SK-N-SH (cell line): ENCODE data around the gene GNG4. TPM values are rescaled to one million over a fixed set of nuclear protein-coding genes. Genes with fewer than 3 reads are reported as not detected.

Experiments used
- CTCF ChIA-PET: fragments of 300-600, 350-600 bp; formaldehyde crosslinking; extraction: SDS; loops from one replicate; lab custom pipeline; 2021; lab: Yijun Ruan, JAX
- POLR2A ChIA-PET: fragments of 350-600 bp; sonication (Branson Sonifier 250); formaldehyde crosslinking; extraction: SDS; loops from one replicate; lab custom pipeline; 2020; ENCODE audit warnings: antibody characterized with exemption, inconsistent platforms; lab: Yijun Ruan, JAX
- DNase-seq: peaks from one replicate; pipeline ENCODE4 v3.0.0; 2012
- H2AFZ ChIP-seq: fragments of 200-600 bp; sonication (generic); 2 replicates; pipeline ENCODE4 v1.8.1; 2016; ENCODE audit warnings: antibody characterized with exemption, mild to moderate bottlenecking, low read depth
- H3F3A ChIP-seq: fragments of 200-600 bp; sonication (generic); replicated peaks from 2 replicates; pipeline ENCODE3; 2016; ENCODE audit warnings: antibody characterized with exemption, mild to moderate bottlenecking; ENCODE audit not compliant: insufficient read depth
- H3K27ac ChIP-seq, 2 experiments: fragments of 200-500 bp in 1 of 2; fragments of 200-600 bp in 1 of 2; sonication (Bioruptor generic) in 1 of 2; sonication (generic), shearing (Covaris generic) in 1 of 2; 2 replicates each; pipeline versions ENCODE4 v1.5.1 to v1.6.1; 2014 to 2016; ENCODE audit warnings: low read depth in 2 of 2, inconsistent platforms in 1 of 2, low read length in 1 of 2, mild to moderate bottlenecking in 1 of 2, mixed read lengths in 1 of 2
- H3K27me3 ChIP-seq: fragments of 200-600 bp; sonication (generic), shearing (Covaris generic); 2 replicates; pipeline ENCODE4 v1.6.1; 2016; ENCODE audit warnings: mixed run types; ENCODE audit not compliant: insufficient read depth
- H3K36me3 ChIP-seq, 2 experiments: fragments of 200-500 bp in 1 of 2; fragments of 200-600 bp in 1 of 2; sonication (Bioruptor generic) in 1 of 2; sonication (generic) in 1 of 2; replicated peaks in 1 of 2; 2 replicates each; pipeline versions ENCODE3 to v1.5.1; 2014 to 2016; ENCODE audit warnings: low read length in 1 of 2, mild to moderate bottlenecking in 1 of 2; ENCODE audit not compliant: insufficient read depth in 2 of 2, control insufficient read depth in 1 of 2
- H3K4me1 ChIP-seq, 2 experiments: fragments of 200-500 bp in 1 of 2; fragments of 200-600 bp in 1 of 2; sonication (Bioruptor generic) in 1 of 2; sonication (generic), shearing (Covaris generic) in 1 of 2; 2 replicates each; pipeline versions ENCODE4 v1.5.1 to v1.6.1; 2014 to 2016; ENCODE audit warnings: low read depth in 1 of 2, low read length in 1 of 2, mixed run types in 1 of 2; ENCODE audit not compliant: insufficient read depth in 2 of 2, control insufficient read depth in 1 of 2
- H3K4me2 ChIP-seq: fragments of 200-600 bp; sonication (generic), shearing (Covaris generic); 2 replicates; pipeline ENCODE4 v1.6.1; 2017; ENCODE audit warnings: mixed run types
- H3K4me3 ChIP-seq, 2 experiments: fragments of 200-500 bp in 1 of 2; fragments of 200-600 bp in 1 of 2; sonication (Bioruptor generic) in 1 of 2; sonication (generic), shearing (Covaris generic) in 1 of 2; 2 replicates each; pipeline versions ENCODE4 v1.5.1 to v1.8.1; 2014 to 2016; ENCODE audit warnings: low read depth in 2 of 2, inconsistent platforms in 1 of 2, low read length in 1 of 2, mild to moderate bottlenecking in 1 of 2, mixed read lengths in 1 of 2, moderate library complexity in 1 of 2
- H3K79me2 ChIP-seq: fragments of 200-600 bp; sonication (generic); 2 replicates; pipeline ENCODE4 v1.8.1; 2017; ENCODE audit warnings: mild to moderate bottlenecking; ENCODE audit not compliant: insufficient read depth
- H3K9ac ChIP-seq: fragments of 200-600 bp; sonication (generic); 2 replicates; pipeline ENCODE4 v1.6.1; 2017; ENCODE audit warnings: mixed run types
- H3K9me2 ChIP-seq: fragments of 200-600 bp; sonication (generic); 2 replicates; pipeline ENCODE4 v1.6.1; 2017; ENCODE audit warnings: mixed run types
- H3K9me3 ChIP-seq: fragments of 200-600 bp; sonication (generic); 2 replicates; pipeline ENCODE4 v1.6.1; 2017; ENCODE audit warnings: mixed run types, mild to moderate bottlenecking, moderate library complexity
- H4K20me1 ChIP-seq: fragments of 200-600 bp; sonication (generic); 2 replicates; pipeline ENCODE4 v1.6.1; 2017; ENCODE audit warnings: mild to moderate bottlenecking, mixed run types; ENCODE audit not compliant: insufficient read depth
- ELF1 ChIP-seq: IDR thresholded peaks from 2 replicates; pipeline ENCODE4 v1.4.0; 2012
- EP300 ChIP-seq, 2 experiments: IDR thresholded peaks; 2 replicates each; pipeline versions ENCODE4 v1.4.0 to v1.6.1; 2012; ENCODE audit warnings: borderline replicate concordance in 1 of 2, low read depth in 1 of 2, low read length in 1 of 2
- JUND ChIP-seq: IDR thresholded peaks from 2 replicates; pipeline ENCODE4 v1.4.0; 2012
- MEF2A ChIP-seq: IDR thresholded peaks from 2 replicates; pipeline ENCODE4 v1.4.0; 2012; ENCODE audit warnings: low read depth, borderline replicate concordance
- POLR2AphosphoS5 ChIP-seq: IDR thresholded peaks from 2 replicates; pipeline ENCODE4 v1.6.1; 2012; ENCODE audit warnings: low read depth, low read length
- REST ChIP-seq: IDR thresholded peaks from 2 replicates; pipeline ENCODE4 v1.6.1; 2012; ENCODE audit warnings: mild to moderate bottlenecking, low read depth, low read length, moderate library complexity
- RFX5 ChIP-seq: IDR thresholded peaks from 2 replicates; pipeline ENCODE4 v1.6.1; 2012; ENCODE audit warnings: mild to moderate bottlenecking, improper control_type of control experiment, low read length
- WGBS: methylation state at CpG from one replicate; pipeline ENCODE4 v1.1.6; 2017; ENCODE audit warnings: low lambda C conversion rate; 5-methylcytosine and 5-hydroxymethylcytosine counted together
- polyA plus RNA-seq, 3 experiments: library from polyadenylated mRNA; depleted of rRNA; stranded (reverse); fragments of >200 nt; gene quantifications; 2 replicates each; pipeline ENCODE4 v1.2.3, GENCODE V29; 2012
- TF ChIP-seq, protein P1 (sequence below): IDR thresholded peaks from 2 replicates; pipeline ENCODE4; 2012
- TF ChIP-seq, protein P2 (sequence below): fragments of 200-600 bp; sonication (generic); IDR thresholded peaks from 2 replicates; pipeline ENCODE4 v1.6.1; 2017; ENCODE audit warnings: antibody characterized with exemption, mild to moderate bottlenecking, moderate library complexity
- TF ChIP-seq, protein P3 (sequence below): IDR thresholded peaks from 2 replicates; pipeline ENCODE4 v1.4.0; 2012; ENCODE audit warnings: low read depth

GNG4 gene
- polyA plus RNA-seq, 1 of the 3 experiments (the other 2 are of a cell fraction), result 1.6 TPM

DNA sequence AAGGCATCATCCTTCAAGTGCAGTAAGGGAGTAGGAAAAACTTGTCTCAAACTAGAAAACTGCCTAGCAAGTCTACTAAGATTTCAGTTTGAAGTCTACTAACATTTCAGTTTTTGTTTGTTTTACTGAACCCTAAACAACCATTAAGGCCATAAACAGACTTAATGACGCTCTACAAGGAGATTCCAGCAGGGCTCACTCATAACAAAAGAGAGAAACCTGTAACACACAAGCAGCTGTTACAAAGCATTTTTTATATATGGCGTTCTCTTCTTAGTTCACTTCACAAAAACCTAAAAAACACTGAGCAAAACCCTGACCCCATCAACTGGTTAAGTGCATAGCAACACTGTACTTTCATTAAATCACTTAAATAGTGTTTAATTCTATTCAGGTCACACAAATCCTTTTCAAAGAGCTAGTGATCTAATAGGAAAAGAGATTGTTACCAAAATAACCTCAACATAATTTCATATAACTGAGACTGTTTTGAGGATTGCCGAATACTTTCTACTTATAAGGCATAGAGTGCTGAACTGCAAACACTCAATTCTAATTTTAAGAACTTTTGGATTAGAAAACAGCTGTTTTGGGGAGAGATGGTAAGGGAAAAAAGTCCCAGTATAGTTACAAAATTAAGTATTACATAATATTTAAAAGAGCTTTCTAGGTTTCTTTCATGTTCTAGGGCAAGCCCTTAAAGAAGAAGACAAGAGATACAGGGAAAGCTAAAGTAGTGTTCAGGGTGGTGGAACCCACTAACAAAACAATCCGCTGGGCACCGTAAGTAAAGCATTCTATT is 146.8 kb downstream of the GNG4 start:
- H3K36me3 ChIP-seq, result no peaks in the 10 kb centered on the region
- H3K4me2 ChIP-seq, result peak overlapping the region; percentile 84
- H3K9me3 ChIP-seq, result no peaks in the 10 kb centered on the region
- H3K9ac ChIP-seq, result peak overlapping the region; percentile 79
- H4K20me1 ChIP-seq, result peaks cover 20% of the 10 kb centered on the region
- peaks cover 60% of the 10 kb centered on the region for H3K79me2 ChIP-seq
- peaks cover 27% of the 10 kb centered on the region for H3F3A ChIP-seq
- H3K27me3 ChIP-seq, result no peaks in the 10 kb centered on the region
- no peaks in the 10 kb centered on the region for H3K9me2 ChIP-seq
- H3K4me1 ChIP-seq, result peaks cover 5 to 13% of the 10 kb centered on the region in 2 experiments; a peak in 3 of 4 replicates
- no peak for DNase-seq
- H3K4me3 ChIP-seq, result peak overlapping the region; percentile 60 to 76
- H3K27ac ChIP-seq, result peak overlapping the region; percentile 86 to 97
- POLR2A ChIA-PET, result interaction anchor here (0.5 kb wide), 1 partner anchor 89 kb away, joined by 3 read pairs; no protein-coding TSS in a partner anchor
- CTCF ChIA-PET, result interaction anchor here (0.6 to 1.6 kb wide), 5 partner anchors 13 to 412 kb away, joined by 3 to 6 read pairs (median 4); no protein-coding TSS in a partner anchor
- peak overlapping the region; percentile 82; the same call in 1 of the 2 replicates for H2AFZ ChIP-seq
- 24% methylated on average over 5 of the region's 5 CpGs for WGBS
- TF ChIP-seq REST (no peak), POLR2AphosphoS5 (no peak), MEF2A (no peak), RFX5 (no peak), JUND (no peak), EP300 (IDR thresholded peaks at IDR 0.05; ENCODE audit: borderline replicate concordance in 1 of 2, low read depth in 1 of 2, low read length in 1 of 2) (no peak), ELF1 (no peak)
- TF ChIP-seq, protein P1, sequence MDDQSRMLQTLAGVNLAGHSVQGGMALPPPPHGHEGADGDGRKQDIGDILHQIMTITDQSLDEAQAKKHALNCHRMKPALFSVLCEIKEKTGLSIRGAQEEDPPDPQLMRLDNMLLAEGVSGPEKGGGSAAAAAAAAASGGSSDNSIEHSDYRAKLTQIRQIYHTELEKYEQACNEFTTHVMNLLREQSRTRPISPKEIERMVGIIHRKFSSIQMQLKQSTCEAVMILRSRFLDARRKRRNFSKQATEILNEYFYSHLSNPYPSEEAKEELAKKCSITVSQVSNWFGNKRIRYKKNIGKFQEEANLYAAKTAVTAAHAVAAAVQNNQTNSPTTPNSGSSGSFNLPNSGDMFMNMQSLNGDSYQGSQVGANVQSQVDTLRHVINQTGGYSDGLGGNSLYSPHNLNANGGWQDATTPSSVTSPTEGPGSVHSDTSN, result no peak
- TF ChIP-seq, protein P2, sequence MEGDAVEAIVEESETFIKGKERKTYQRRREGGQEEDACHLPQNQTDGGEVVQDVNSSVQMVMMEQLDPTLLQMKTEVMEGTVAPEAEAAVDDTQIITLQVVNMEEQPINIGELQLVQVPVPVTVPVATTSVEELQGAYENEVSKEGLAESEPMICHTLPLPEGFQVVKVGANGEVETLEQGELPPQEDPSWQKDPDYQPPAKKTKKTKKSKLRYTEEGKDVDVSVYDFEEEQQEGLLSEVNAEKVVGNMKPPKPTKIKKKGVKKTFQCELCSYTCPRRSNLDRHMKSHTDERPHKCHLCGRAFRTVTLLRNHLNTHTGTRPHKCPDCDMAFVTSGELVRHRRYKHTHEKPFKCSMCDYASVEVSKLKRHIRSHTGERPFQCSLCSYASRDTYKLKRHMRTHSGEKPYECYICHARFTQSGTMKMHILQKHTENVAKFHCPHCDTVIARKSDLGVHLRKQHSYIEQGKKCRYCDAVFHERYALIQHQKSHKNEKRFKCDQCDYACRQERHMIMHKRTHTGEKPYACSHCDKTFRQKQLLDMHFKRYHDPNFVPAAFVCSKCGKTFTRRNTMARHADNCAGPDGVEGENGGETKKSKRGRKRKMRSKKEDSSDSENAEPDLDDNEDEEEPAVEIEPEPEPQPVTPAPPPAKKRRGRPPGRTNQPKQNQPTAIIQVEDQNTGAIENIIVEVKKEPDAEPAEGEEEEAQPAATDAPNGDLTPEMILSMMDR, result no peak
- TF ChIP-seq, protein P3, sequence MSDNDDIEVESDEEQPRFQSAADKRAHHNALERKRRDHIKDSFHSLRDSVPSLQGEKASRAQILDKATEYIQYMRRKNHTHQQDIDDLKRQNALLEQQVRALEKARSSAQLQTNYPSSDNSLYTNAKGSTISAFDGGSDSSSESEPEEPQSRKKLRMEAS, result no peak
